Erythroblast (primary cell): ENCODE results near the gene OR6B1.
A peak's percentile ranks its signal among the peaks of the same experiment; 100 is the strongest.

ENCODE experiments used
- DNase-seq, 2 experiments: peaks; one replicate each; lab custom pipeline; 2025; lab: John Stamatoyannopoulos, UW
- GATA1 ChIP-seq: IDR thresholded peaks from 2 replicates; pipeline ENCODE4 v1.6.1; 2011; ENCODE audit warnings: low read depth, mild to moderate bottlenecking, control low read depth, low read length, moderate library complexity
- POLR2A ChIP-seq: IDR thresholded peaks from 2 replicates; pipeline ENCODE4 v1.6.1; 2011; ENCODE audit warnings: mild to moderate bottlenecking, low read length

OR6B1 gene

GRCh38 chr7:144000020-144000419 is at the start of gene OR6B1:
Gene OR6B1 (plus strand): TSS chr7:144000320. CDS start chr7:144003997, 3,677 bp downstream.
- TF ChIP-seq POLR2A (no peak), GATA1 (no peak)

DNA sequence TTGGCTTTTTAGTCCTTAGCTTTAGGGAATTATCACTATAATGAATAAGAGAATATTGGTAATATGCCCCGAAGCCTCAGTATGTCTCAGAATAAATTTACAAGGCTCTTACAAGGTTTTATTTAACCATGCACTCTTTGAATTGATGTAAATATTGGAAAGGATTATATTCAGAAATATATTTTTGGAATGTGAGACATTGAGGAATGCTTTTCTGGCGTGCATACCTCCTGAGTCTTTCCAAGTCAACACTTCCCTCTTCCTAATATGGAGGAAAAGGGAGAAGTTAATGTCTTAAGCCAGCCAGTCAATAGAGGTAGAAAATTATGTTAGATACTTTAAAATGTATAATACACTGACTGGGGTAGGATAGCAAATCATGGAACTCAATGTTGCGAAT is 46.7 kb upstream of the OR6B1 start:
- TF ChIP-seq POLR2A, result no peak
- no peak for TF ChIP-seq GATA1
- DNase-seq, result no peak

More at GRCh38 chr7:144000020-144000419, at the start of gene OR6B1:
- no peak for DNase-seq

- TF ChIP-seq GATA1 (no peak), POLR2A (no peak)
- DNase-seq, result no peak
Measured at GRCh38 chr7:143954135-143954534, 46.0 kb upstream of the OR6B1 start.

DNA sequence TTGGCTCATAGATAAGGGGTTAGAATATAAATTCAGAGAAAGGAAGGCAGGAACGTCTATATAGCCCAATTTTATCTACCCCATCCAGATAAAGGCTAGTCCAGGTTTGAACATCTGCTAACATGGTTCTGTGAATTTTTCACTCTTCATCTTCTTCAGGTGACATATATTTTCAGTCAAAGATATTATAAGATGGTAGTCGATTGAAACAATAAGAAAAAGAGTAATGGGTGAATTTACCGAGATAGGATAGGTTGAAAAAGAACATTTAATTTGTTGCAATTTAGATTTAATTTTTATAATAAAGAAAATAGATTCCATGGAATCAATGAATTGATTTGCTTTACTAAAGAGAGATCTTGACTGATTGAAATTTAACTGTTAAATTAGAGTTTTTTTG is 45.6 kb upstream of the OR6B1 start, which contains the start of gene OR2F1:
TSS of gene OR2F1 (plus strand) at position 301 of the 400 bp plus-strand sequence. CDS start 5,127 bp downstream, outside the sequence.
- no peak for DNase-seq
- no peak for TF ChIP-seq POLR2A
- TF ChIP-seq GATA1, result no peak

DNA sequence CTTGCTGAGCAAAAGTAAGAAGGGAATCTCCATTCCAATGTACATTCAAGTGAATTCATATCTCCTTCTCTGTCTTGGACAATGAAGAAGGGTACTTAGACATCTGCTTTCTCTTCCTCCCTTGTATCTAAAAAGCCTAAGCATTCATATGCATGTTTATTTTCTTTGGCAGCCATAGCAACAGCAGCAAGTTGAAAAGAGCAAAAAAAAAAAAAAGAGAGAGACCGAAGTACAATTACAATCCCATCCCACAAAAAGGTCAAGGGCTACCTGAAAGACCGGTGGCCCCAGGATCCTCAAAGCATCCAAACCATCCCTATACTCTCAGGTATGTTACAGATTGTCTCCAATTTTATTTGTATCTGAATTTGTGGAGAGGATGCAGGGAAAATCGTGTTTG is 41.3 kb upstream of the OR6B1 start:
- DNase-seq, result no peak
- no peak for TF ChIP-seq GATA1
- TF ChIP-seq POLR2A, result no peak

DNA sequence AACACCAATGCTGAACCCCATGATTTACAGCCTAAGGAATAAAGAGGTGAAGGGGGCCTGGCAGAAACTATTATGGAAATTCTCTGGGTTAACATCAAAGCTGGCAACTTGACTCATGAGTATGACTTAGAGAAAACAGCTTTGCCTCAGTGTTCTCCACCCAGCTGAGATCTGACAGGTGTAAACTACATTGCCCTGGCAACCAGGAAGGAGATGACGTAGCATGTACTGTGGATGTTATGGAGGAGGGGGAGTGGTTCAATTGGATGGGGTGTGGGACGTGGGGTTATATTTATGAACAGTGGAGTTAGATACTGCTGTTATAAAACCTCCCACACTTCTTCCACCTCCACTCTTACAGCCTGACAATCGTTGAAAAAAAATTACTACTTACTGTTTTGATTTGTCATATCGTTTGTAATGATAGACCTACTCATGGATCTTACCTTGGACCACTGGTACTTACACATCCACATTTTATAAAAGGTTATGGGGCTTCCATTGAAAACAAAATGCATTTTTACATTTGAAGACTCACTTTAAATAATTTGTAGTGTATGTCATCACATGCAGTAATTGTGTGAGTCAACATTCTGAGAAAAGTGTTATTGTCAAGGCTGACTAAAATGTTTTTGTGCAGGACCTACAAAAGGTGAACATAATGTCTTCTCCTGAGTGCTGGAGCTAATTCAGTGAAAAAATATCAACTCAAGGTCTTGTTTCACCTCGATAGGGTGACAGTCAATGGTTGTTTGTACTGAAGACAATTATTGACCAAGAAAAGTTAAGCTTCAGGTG is 39.1 kb upstream of the OR6B1 start:
- no peak for DNase-seq
- TF ChIP-seq GATA1 (no peak), POLR2A (no peak)

DNA sequence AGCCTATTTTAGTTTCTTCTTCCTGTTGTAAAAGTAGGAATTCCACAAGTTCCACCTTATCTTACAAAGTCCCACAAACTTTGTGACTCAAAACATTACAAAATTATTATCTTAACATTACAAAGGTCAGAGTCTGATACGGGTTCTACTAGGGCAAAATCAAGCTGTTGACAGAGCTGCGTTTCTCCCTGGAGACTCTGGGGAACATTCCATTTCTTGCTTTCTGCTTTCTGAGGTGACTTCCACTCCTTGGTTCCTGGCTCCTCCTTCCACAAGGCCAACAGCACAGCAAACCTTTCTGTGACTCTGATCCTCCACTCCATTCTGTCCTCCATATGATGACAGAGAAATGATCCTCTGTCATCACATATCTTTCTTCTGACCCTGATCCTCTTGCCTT is 34.8 kb upstream of the OR6B1 start:
- no peak for TF ChIP-seq GATA1
- no peak for TF ChIP-seq POLR2A
- DNase-seq, result no peak

DNA sequence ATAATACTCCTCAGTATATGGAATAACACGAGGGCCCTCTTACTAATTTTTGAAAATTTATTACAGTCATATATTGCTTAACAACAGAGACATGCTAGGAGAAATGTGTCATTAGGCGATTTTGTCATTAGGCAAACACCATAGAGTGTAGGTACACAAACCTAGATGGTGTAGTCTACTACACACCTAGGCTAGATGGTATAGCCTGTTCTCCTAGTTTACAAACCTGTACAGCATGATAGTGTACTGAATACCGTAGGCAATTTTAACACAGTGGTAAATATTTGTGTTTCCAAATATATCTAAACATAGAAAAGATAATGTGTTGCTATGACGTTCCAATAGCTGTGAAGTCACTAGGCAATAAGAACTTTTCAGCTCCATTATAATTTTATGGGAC is 32.7 kb upstream of the OR6B1 start:
- no peak for DNase-seq
- TF ChIP-seq GATA1 (no peak), POLR2A (no peak)

DNA sequence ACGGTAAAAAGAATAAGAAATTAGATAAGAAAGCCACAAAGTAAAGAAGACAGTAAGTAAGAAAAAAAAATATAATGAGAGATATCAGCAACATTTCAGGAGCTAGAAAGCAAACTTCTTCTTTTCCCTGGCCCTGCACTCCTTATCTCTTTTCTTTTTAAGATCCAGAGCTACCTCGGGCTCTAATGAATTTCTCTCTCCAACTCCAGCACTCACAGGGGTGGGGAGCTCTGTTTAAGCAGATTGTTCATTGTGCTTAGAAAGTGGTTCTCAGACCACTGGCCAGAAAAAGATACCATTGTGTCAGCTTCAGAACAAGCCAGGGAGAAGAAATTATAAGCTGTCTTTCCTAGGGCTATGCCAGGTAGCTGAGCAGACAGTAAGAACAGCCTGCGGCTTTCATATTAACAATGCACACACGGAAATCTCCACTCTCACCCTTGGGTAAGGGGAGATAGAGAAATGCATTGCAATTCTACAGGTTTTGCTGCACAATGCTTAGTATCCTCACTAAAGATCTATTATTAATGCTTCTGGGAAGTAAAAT is 26.2 kb upstream of the OR6B1 start:
- DNase-seq, result no peak
- TF ChIP-seq POLR2A, result no peak
- TF ChIP-seq GATA1, result no peak

DNA sequence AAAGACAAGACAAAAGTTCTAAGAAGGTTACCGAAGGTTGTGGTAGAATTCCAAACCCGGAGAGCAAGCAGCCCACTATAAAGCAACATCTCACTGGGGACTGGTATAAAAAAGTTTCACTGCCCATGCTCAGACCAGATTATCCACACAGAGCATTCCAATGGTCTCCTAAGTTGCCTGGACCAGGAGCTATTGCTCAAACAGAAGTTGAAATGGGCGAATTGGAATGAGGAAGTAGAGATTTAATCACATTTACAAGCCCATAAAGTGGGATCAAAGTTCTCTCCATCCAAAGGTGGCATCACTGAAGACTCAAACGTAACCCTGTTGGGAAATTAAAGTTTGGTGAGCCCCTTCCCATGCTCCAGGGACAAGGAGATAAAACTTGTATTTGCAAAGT is 25.7 kb upstream of the OR6B1 start:
- DNase-seq, result no peak
- no peak for TF ChIP-seq GATA1
- TF ChIP-seq POLR2A, result no peak

GRCh38 chr7:143975617-143976016 is 24.5 kb upstream of the OR6B1 start:
- TF ChIP-seq POLR2A (no peak), GATA1 (no peak)
- peak; percentile 1 to 15 for DNase-seq

GRCh38 chr7:143978585-143978984 is 21.5 kb upstream of the OR6B1 start:
- TF ChIP-seq POLR2A (no peak), GATA1 (no peak)
- DNase-seq, result no peak

- TF ChIP-seq POLR2A (no peak), GATA1 (no peak)
- no peak for DNase-seq
Measured at GRCh38 chr7:143979359-143979758, 20.8 kb upstream of the OR6B1 start.

DNA sequence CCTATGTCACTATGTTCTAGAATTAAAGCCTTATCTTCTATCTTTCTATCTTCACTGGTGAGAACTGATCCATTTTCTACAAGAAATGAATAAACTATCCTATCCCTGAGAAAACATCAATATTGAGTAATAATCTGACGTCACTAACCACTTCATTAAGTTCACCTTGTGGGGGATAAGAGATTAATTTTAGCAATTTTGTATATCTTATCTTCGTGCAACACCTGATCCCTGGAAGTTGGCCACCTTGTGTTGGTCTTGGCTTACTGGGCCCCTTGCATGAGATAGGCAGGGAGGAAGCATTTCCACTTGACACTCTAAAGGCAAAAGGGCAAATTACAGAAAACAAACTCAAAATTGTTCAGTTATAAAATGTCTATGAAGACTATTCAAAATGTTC is 20.1 kb upstream of the OR6B1 start:
- TF ChIP-seq GATA1, result no peak
- no peak for TF ChIP-seq POLR2A
- DNase-seq, result peak; percentile 2 to 13

DNA sequence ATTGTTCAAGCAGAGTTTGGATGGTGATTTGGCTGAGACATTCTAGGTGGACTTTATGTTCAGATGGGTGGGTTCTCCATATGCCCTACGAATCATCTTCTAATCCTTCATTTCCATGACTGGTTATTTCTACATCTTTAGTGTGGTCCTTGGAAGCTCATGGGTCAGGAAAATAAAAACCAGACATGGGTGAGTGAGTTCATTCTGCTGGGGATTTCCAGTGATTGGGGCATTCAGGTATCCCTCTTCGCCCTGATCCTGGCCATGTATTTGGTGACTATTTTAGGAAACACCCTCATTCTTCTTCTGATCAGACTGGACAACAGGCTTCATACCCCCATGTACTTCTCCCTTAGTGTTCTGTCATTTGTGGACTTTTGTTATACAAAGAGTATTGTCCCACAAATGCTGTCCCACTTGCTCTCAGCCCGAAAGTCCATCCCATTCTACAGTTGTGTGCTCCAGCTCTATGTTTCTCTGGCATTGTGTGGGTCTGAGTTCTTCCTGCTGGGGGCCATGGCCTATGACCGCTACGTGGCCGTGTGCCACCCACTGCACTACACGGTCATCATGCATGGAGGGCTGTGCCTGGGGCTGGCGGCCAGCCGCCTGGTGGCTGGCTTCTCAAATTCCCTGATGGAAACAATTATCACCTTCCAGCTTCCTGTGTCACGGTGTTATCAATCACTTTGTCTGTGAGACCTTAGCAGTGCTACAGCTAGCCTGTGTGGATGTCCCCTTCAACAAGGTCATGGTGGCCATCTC is 19.2 kb upstream of the OR6B1 start:
- no peak for DNase-seq
- no peak for TF ChIP-seq POLR2A
- TF ChIP-seq GATA1, result no peak
